Epithelial cell of esophagus (primary cell): ENCODE data around the gene TIMM10.
A peak's percentile ranks its signal among the peaks of the same experiment; 100 is the strongest.

Source experiments
- DNase-seq: peaks from one replicate; pipeline ENCODE4 v3.0.0; 2010; ENCODE audit warnings: low read depth
- H3K4me3 ChIP-seq: 2 replicates; pipeline ENCODE4 v1.5.1; 2011; ENCODE audit warnings: mild to moderate bottlenecking, low read length, control low read depth
- CTCF ChIP-seq: IDR thresholded peaks from 2 replicates; pipeline ENCODE4 v1.5.1; 2011; ENCODE audit warnings: low read depth, mild to moderate bottlenecking, low read length, control low read depth, inconsistent platforms; ENCODE audit not compliant: insufficient read depth; ENCODE audit errors: missing control alignments

Gene TIMM10

GRCh38 chr11:57491371-57492061, 39.0 kb downstream of the TIMM10 start:
- no peak overlapping the region for H3K4me3 ChIP-seq
- TF ChIP-seq CTCF, result peak; percentile 48
- DNase-seq, result peak; percentile 26

GRCh38 chr11:57490456-57491248, 39.9 kb downstream of the TIMM10 start:
- no peak overlapping the region for H3K4me3 ChIP-seq
- peak; percentile 76 for DNase-seq
- no peak for TF ChIP-seq CTCF

DNA sequence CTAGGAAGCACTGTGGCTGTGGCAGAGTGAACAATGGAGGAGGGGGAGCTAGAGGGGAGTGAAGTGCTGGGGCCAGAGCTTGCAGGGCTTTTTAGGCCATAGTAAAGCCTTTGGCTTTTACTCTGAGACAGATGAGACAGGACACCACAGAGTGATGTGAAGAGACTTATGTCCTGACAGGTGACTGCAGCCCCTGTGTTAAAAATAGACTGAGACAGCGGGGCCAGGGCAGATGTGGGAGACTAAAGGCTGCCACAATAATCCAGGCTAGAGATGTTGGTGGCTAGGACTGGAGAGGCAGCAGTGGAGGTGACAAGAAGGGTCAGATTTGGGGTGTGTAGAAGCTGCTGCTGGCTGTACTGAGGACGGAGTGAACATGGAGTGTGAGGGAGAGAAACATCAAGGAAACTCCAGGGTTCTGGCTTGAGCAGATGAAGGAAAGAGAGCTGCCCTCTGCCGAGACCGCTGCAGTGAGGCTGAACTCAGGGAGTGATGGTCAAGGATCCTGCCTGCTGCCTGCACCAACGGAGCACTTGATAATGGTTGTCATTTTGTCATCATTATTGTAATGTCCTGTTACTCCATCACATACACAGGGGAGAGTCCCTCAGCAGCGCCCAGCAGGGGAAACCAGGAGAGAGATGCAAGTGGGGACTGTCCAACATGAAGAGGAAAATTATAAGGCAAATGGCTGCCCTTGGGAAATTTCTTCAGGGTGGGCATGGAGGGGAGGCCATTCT, 42.5 kb downstream of the TIMM10 start:
- no peak for TF ChIP-seq CTCF
- no peak for DNase-seq
- no peak overlapping the region for H3K4me3 ChIP-seq

GRCh38 chr11:57487021-57487778, 43.4 kb downstream of the TIMM10 start:
- DNase-seq, result no peak
- no peak for TF ChIP-seq CTCF
- H3K4me3 ChIP-seq, result no peak overlapping the region

GRCh38 chr11:57485217-57485990, 45.1 kb downstream of the TIMM10 start:
- no peak for TF ChIP-seq CTCF
- no peak overlapping the region for H3K4me3 ChIP-seq
- peak; percentile 29 for DNase-seq
